ENCODE results near the gene KRT33B. TPM values are rescaled to one million over a fixed set of nuclear protein-coding genes. Genes with fewer than 3 reads are reported as not detected.

KRT33B gene
- total and polyA plus RNA-seq, 2 of the 4 experiments (the other 2 are of a cell fraction) = 0.18 to 0.22 TPM

DNA sequence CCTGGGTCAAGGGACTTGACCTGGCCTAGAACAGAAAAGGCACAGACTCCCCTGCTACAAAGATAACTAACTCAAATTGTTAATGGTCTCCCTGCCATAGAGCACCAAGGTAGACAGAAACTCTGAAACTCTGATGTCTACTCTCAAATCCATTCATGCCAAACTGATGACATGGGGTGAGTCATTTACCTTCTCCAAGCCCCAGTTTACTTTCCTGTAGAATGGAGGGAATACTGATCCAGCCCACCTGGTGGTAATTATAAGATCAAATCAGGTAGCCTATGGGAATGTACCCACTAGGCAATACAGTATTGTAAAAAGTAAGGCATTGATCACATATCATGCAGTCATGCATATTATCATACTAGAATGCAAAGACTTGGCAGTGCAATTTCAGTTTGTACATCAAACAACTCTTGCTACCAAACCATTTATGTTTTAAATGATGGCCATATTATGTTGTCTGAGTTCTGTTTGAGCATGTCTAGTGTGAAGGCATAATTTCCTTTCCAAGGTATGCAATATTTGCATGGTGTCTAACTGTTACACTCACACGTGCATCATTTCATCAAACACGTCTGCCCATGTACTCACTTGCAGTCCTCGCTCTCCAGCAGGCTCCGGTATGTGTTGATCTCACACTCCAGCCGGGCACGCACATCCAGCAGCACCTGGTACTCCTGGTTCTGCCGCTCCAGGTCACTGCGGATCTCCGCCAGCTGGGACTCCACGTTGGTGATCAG, 24.8 kb upstream of the KRT33B start:
- no peak overlapping the region; the same call in 2 of the 3 replicates for H2BK15ac ChIP-seq (ENCODE audit: low read depth, low read length)
- no peak overlapping the region for H2BK5ac ChIP-seq (ENCODE audit: low read depth, low read length, poor library complexity, severe bottlenecking)
- 60% methylated on average over 2 of the region's 10 CpGs; no CpG with 5 or more reads in 1 of the 2 experiments for WGBS, 2 experiments (ENCODE audit: extremely low coverage in 2 of 2, insufficient read length in 1 of 2)
- H4K5ac ChIP-seq (ENCODE audit: low read depth, low read length) = no peak overlapping the region
- ATAC-seq (ENCODE audit: low read depth) (no peak), DNase-seq (peak; percentile 23)
- no peaks in the 10 kb centered on the region for H4K20me1 ChIP-seq (ENCODE audit: insufficient read depth, low read length)
- dilution Hi-C loops (cut with HindIII; ENCODE audit: low sequenced_read_pairs, unreplicated experiment) = no loop called here
- no peak overlapping the region for H2AFZ ChIP-seq (replicated peaks; ENCODE audit: low read length, poor library complexity)
- H3K4me1 ChIP-seq (ENCODE audit: control insufficient read depth, insufficient read depth, low read length) = peaks cover 5% of the 10 kb centered on the region; the same call in 1 of the 2 replicates
- TF ChIP-seq FOS (IDR thresholded peaks at IDR 0.05; ENCODE audit: low read depth, low read length) = no peak
- no peak for TF ChIP-seq RCOR1 (IDR thresholded peaks at IDR 0.05; ENCODE audit: insufficient replicate concordance, low read length)
- no peak for TF ChIP-seq MAZ (IDR thresholded peaks at IDR 0.05; ENCODE audit: borderline replicate concordance, low read depth, low read length)
- TF ChIP-seq, protein P1, sequence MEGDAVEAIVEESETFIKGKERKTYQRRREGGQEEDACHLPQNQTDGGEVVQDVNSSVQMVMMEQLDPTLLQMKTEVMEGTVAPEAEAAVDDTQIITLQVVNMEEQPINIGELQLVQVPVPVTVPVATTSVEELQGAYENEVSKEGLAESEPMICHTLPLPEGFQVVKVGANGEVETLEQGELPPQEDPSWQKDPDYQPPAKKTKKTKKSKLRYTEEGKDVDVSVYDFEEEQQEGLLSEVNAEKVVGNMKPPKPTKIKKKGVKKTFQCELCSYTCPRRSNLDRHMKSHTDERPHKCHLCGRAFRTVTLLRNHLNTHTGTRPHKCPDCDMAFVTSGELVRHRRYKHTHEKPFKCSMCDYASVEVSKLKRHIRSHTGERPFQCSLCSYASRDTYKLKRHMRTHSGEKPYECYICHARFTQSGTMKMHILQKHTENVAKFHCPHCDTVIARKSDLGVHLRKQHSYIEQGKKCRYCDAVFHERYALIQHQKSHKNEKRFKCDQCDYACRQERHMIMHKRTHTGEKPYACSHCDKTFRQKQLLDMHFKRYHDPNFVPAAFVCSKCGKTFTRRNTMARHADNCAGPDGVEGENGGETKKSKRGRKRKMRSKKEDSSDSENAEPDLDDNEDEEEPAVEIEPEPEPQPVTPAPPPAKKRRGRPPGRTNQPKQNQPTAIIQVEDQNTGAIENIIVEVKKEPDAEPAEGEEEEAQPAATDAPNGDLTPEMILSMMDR (conservative IDR thresholded peaks at IDR 0.05; ENCODE audit: low read depth, low read length) = no peak
- no peak for TF ChIP-seq CEBPB (IDR thresholded peaks at IDR 0.05; ENCODE audit: low read depth, low read length)
- TF ChIP-seq POLR2A (IDR thresholded peaks at IDR 0.05; ENCODE audit: low read depth, low read length) = no peak
- TF ChIP-seq, protein P2, sequence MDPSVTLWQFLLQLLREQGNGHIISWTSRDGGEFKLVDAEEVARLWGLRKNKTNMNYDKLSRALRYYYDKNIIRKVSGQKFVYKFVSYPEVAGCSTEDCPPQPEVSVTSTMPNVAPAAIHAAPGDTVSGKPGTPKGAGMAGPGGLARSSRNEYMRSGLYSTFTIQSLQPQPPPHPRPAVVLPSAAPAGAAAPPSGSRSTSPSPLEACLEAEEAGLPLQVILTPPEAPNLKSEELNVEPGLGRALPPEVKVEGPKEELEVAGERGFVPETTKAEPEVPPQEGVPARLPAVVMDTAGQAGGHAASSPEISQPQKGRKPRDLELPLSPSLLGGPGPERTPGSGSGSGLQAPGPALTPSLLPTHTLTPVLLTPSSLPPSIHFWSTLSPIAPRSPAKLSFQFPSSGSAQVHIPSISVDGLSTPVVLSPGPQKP (IDR thresholded peaks at IDR 0.05; ENCODE audit: borderline replicate concordance, low read depth, low read length) = no peak
- TF ChIP-seq RFX5 (IDR thresholded peaks at IDR 0.05; ENCODE audit: low read depth, low read length) = no peak
- no peak for TF ChIP-seq NFE2L2 (IDR thresholded peaks at IDR 0.05; ENCODE audit: low read depth, low read length)
- no peaks in the 10 kb centered on the region for H3K36me3 ChIP-seq (ENCODE audit: control insufficient read depth, insufficient read depth, low read length)
- H3K23ac ChIP-seq (ENCODE audit: low read depth, low read length) = no peak overlapping the region
- peak overlapping the region; percentile 77; the same call in 1 of the 2 replicates for H2BK120ac ChIP-seq (ENCODE audit: low read depth, low read length)
- H3K79me1 ChIP-seq (ENCODE audit: low read depth in 1 of 2, low read length in 2 of 2) = no peaks in the 10 kb centered on the region
- no peaks in the 10 kb centered on the region for H3K27me3 ChIP-seq (ENCODE audit: control insufficient read depth, insufficient read depth, low read length)
- ChIA-PET CTCF (no interaction called here), POLR2A (ENCODE audit: unreplicated experiment) (no interaction called here)
- no TSS peak for BruUV-seq (replicated peaks)
- H2AK5ac ChIP-seq (ENCODE audit: low read depth, low read length) = no peak overlapping the region
- no peaks in the 10 kb centered on the region for H3K9me3 ChIP-seq (ENCODE audit: control insufficient read depth, insufficient read depth, low read length)
- H2AK9ac ChIP-seq (replicated peaks; ENCODE audit: low read depth, low read length, poor library complexity) = no peak overlapping the region
- no peak overlapping the region for H3K4me3 ChIP-seq (ENCODE audit: insufficient read depth, low read depth, low read length)
- no peak overlapping the region for H3K4me2 ChIP-seq (ENCODE audit: low read depth, low read length)
- no peak overlapping the region for H3K27ac ChIP-seq (ENCODE audit: insufficient read depth, low read length)
- peak overlapping the region; percentile 72; the same call in 1 of the 2 replicates for H2BK20ac ChIP-seq (ENCODE audit: low read depth, low read length)
- no peak overlapping the region for H3K18ac ChIP-seq (ENCODE audit: low read depth, low read length)
- no peak overlapping the region for H3K56ac ChIP-seq (ENCODE audit: extremely low read depth, insufficient read depth, low read length)
- H4K8ac ChIP-seq (ENCODE audit: low read depth in 2 of 2, low read length in 2 of 2) = no peak overlapping the region
- H3K9ac ChIP-seq (ENCODE audit: low read depth, low read length) = no peak overlapping the region
- intact Hi-C loops (cut with micrococcal nuclease) = no loop called here
- in situ Hi-C loops (cut with MboI; ENCODE audit: low sequenced_read_pairs) = no loop called here
- no peak overlapping the region for H4K91ac ChIP-seq (ENCODE audit: insufficient read depth, low read depth, low read length)
- H3K4ac ChIP-seq (ENCODE audit: low read depth, low read length) = peak overlapping the region; percentile 49; the same call in 1 of the 2 replicates
- peak overlapping the region; percentile 41; the same call in 1 of the 2 replicates for H3K14ac ChIP-seq (replicated peaks; ENCODE audit: low read depth, low read length)
- H3K9me1 ChIP-seq (ENCODE audit: insufficient read depth, low read length) = no peaks in the 10 kb centered on the region; the same call in 1 of the 2 replicates

All from IMR-90 (cell line).